HCT116 (cell line): ENCODE results near the gene PDE12. TPM values are rescaled to one million over a fixed set of nuclear protein-coding genes. Genes with fewer than 3 reads are reported as not detected.

Source experiments
- ATAC-seq: fragments of 200-7000 bp; cut with Tn5 transposase; 2 replicates; pipeline ENCODE4 v1.9.1; 2020; ENCODE audit warnings: mild to moderate bottlenecking, moderate library complexity
- BruUV-seq: library from RNA; stranded (reverse); fragments of 400-500 nt; replicated peaks from 2 replicates; lab custom pipeline; 2021; lab: Mats Ljungman, UMichigan
- CTCF ChIA-PET: fragments of 300-600 bp; sonication (Branson Sonifier 250); formaldehyde crosslinking; loops from one replicate; lab custom pipeline; 2021; ENCODE audit warnings: antibody characterized with exemption; lab: Charles Lee
- POLR2A ChIA-PET: fragments of 300-600, 350-600 bp; sonication (Branson Sonifier 250); formaldehyde crosslinking; loops from one replicate; lab custom pipeline; 2021; ENCODE audit warnings: antibody characterized with exemption; lab: Charles Lee
- RAD21 ChIA-PET, 2 experiments: fragments of 300-600 bp; sonication (Branson Sonifier 250); formaldehyde crosslinking; loops; one replicate each; lab custom pipeline; 2023; ENCODE audit warnings: low total read pairs in 2 of 2; ENCODE audit not compliant: uncharacterized antibody in 2 of 2, unreplicated experiment in 2 of 2, low non-redundant PET in 1 of 2; lab: Charles Lee
- DNase-seq: peaks from one replicate; pipeline ENCODE4 v3.0.0-alpha.2; 2010; ENCODE audit warnings: low read depth, low spot score
- H2AFZ ChIP-seq: fragments of 200-600 bp; shearing (Covaris generic), sonication (generic); 2 replicates; pipeline ENCODE4 v1.6.1; 2017; ENCODE audit warnings: low read depth, mixed run types, mixed read lengths, antibody characterized with exemption, low read length; ENCODE audit not compliant: poor library complexity, severe bottlenecking
- H3K27ac ChIP-seq: 2 replicates; pipeline ENCODE4 v1.5.1; 2012; ENCODE audit warnings: low read depth, low read length
- H3K27me3 ChIP-seq: fragments of 200-600 bp; sonication (generic); 2 replicates; pipeline ENCODE4 v1.6.1; 2016; ENCODE audit warnings: mixed run types, low read length, mixed read lengths; ENCODE audit not compliant: insufficient read depth
- H3K36me3 ChIP-seq, 2 experiments: fragments of 200-500 bp in 1 of 2; fragments of 200-600 bp in 1 of 2; sonication (Bioruptor generic) in 1 of 2; sonication (generic) in 1 of 2; 2 replicates each; pipeline versions ENCODE4 v1.5.1 to v1.6.1; 2014 to 2016; ENCODE audit warnings: low read length in 2 of 2, inconsistent platforms in 1 of 2, mixed read lengths in 1 of 2, mixed run types in 1 of 2; ENCODE audit not compliant: insufficient read depth in 2 of 2, control insufficient read depth in 1 of 2
- H3K4me1 ChIP-seq, 2 experiments: fragments of 200-600 bp in 1 of 2; sonication (generic) in 1 of 2; 2 replicates each; pipeline versions ENCODE4 v1.5.1 to v1.6.1; 2012 to 2017; ENCODE audit warnings: low read length in 2 of 2, inconsistent platforms in 1 of 2, mild to moderate bottlenecking in 1 of 2, mixed read lengths in 1 of 2, mixed run types in 1 of 2, moderate library complexity in 1 of 2; ENCODE audit not compliant: insufficient read depth in 2 of 2, control insufficient read depth in 1 of 2
- H3K4me2 ChIP-seq: fragments of 200-600 bp; sonication (generic); 2 replicates; pipeline ENCODE4 v1.6.1; 2017; ENCODE audit warnings: mixed run types, low read length, mixed read lengths
- H3K4me3 ChIP-seq, 2 experiments: fragments of 200-600 bp in 1 of 2; sonication (generic) in 1 of 2; replicated peaks in 1 of 2; 2 replicates each; pipeline ENCODE4 v1.5.1; 2011 to 2016; ENCODE audit warnings: low read length in 2 of 2, control low read depth in 1 of 2, low read depth in 1 of 2, mild to moderate bottlenecking in 1 of 2, mixed read lengths in 1 of 2, mixed run types in 1 of 2
- H3K79me2 ChIP-seq: fragments of 200-600 bp; sonication (generic); 2 replicates; pipeline ENCODE4 v1.6.1; 2017; ENCODE audit warnings: mild to moderate bottlenecking, mixed run types, low read length, moderate library complexity, mixed read lengths; ENCODE audit not compliant: insufficient read depth
- H3K9ac ChIP-seq: fragments of 200-600 bp; sonication (generic); 2 replicates; pipeline ENCODE4 v1.6.1; 2016; ENCODE audit warnings: low read length, mixed read lengths
- H3K9me2 ChIP-seq: fragments of 200-600 bp; sonication (generic), shearing (Covaris generic); 2 replicates; pipeline ENCODE4 v1.6.1; 2017; ENCODE audit warnings: mixed run types, mild to moderate bottlenecking, moderate library complexity; ENCODE audit not compliant: insufficient read depth
- H3K9me3 ChIP-seq, 2 experiments: fragments of 200-500 bp in 1 of 2; fragments of 200-600 bp in 1 of 2; sonication (Bioruptor generic) in 1 of 2; sonication (generic) in 1 of 2; 2 replicates each; pipeline ENCODE4 v1.6.1; 2014 to 2017; ENCODE audit warnings: low read length in 2 of 2, mixed read lengths in 2 of 2, inconsistent platforms in 1 of 2, low read depth in 1 of 2, mild to moderate bottlenecking in 1 of 2, mixed run types in 1 of 2, moderate library complexity in 1 of 2; ENCODE audit not compliant: control insufficient read depth in 1 of 2, insufficient read depth in 1 of 2
- H4K20me1 ChIP-seq: fragments of 200-600 bp; sonication (generic), shearing (Covaris generic); 2 replicates; pipeline ENCODE4 v1.6.1; 2017; ENCODE audit warnings: mixed run types, mild to moderate bottlenecking, moderate library complexity; ENCODE audit not compliant: insufficient read depth
- CEBPB ChIP-seq: IDR thresholded peaks from 2 replicates; pipeline ENCODE4 v1.6.1; 2012; ENCODE audit warnings: low read depth
- ELF1 ChIP-seq: IDR thresholded peaks from 2 replicates; pipeline ENCODE4 v1.6.1; 2012; ENCODE audit warnings: low read depth, borderline replicate concordance
- EZH2 ChIP-seq: fragments of 200-600 bp; sonication (generic); IDR thresholded peaks from 2 replicates; pipeline ENCODE4 v1.6.1; 2017; ENCODE audit warnings: antibody characterized with exemption, mixed run types
- EZH2phosphoT487 ChIP-seq: fragments of 200-600 bp; IDR thresholded peaks from 2 replicates; pipeline ENCODE4 v1.6.1; 2018; ENCODE audit warnings: antibody characterized with exemption, borderline replicate concordance
- FOSL1 ChIP-seq: IDR thresholded peaks from 2 replicates; pipeline ENCODE4 v1.6.1; 2012; ENCODE audit warnings: low read depth
- JUND ChIP-seq: IDR thresholded peaks from 2 replicates; pipeline ENCODE4 v1.6.1; 2012
- SIN3A ChIP-seq: IDR thresholded peaks from 2 replicates; pipeline ENCODE4 v1.6.1; 2012; ENCODE audit warnings: low read depth
- SP1 ChIP-seq: IDR thresholded peaks from 2 replicates; pipeline ENCODE4 v1.6.1; 2012; ENCODE audit warnings: low read depth
- ZFX ChIP-seq: fragments of 450-650 bp; IDR thresholded peaks from 2 replicates; pipeline ENCODE4 v1.6.1; 2017
- intact Hi-C: fragments of 100-400 bp; cut with micrococcal nuclease; formaldehyde crosslinking; loops from 2 replicates; pipeline ENCODE4 v1.10.0; 2022
- total RNA-seq: library from RNA; stranded (reverse); gene quantifications from one replicate; pipeline ENCODE4 v1.2.1, GENCODE V29; 2021; ENCODE audit not compliant: unreplicated experiment
- TF ChIP-seq, protein P1 (sequence below): IDR thresholded peaks from 2 replicates; pipeline ENCODE4 v1.6.1; 2011; ENCODE audit warnings: mild to moderate bottlenecking, low read length, moderate library complexity; ENCODE audit not compliant: insufficient replicate concordance; ENCODE audit errors: extremely low read depth
- TF ChIP-seq, protein P2 (sequence below): IDR thresholded peaks from 2 replicates; pipeline ENCODE4 v1.6.1; 2012
- TF ChIP-seq, protein P3 (sequence below): IDR thresholded peaks from 2 replicates; pipeline ENCODE4 v1.6.1; 2012
- TF ChIP-seq, protein P4 (sequence below): IDR thresholded peaks from 2 replicates; pipeline ENCODE4 v1.6.1; 2012; ENCODE audit warnings: low read depth

The PDE12 gene
- total RNA-seq, 1 experiment from 2014 or later = 28.3 TPM

DNA sequence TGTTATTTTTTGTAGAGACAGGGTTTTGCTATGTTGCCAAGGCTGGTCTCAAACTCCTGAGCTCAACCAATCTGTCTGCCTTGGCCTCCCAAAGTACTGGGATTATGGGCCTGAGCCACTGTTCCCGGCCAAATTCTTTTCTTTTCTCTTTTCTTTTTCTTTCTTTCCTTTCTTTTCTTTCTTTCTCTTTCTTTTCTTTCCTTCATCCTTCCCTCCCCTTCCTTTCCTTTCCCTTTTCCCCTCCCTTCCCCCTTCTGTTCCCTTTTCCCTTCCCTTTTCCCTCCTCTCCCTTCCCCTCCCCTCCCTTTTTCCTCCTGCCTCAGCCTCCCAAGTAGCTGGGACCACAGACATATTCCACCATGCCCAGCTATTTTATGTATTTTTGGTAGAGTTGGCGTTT is 44.1 kb downstream of the PDE12 start:
- Histone ChIP-seq H3K9me3 (no peaks in the 10 kb centered on the region), H2AFZ (no peak overlapping the region), H3K9me2 (no peaks in the 10 kb centered on the region), H3K79me2 (peaks cover 36% of the 10 kb centered on the region), H3K36me3 (0 out of 4 replicates have a peak, but pooled peaks cover 0 to 2% of the 10 kb centered on the region in 2 experiments), H3K4me1 (peaks cover 4 to 16% of the 10 kb centered on the region in 2 experiments; a peak in 3 of 4 replicates), H4K20me1 (0 out of 2 replicates have a peak, but pooled peaks cover 4% of the 10 kb centered on the region), H3K27me3 (no peaks in the 10 kb centered on the region), H3K4me3 (no peak overlapping the region), H3K27ac (no peak overlapping the region), H3K9ac (no peak overlapping the region), H3K4me2 (no peak overlapping the region)
- TF ChIP-seq ZFX (no peak), EZH2 (no peak), FOSL1 (no peak), SP1 (no peak), EZH2phosphoT487 (no peak), ELF1 (no peak), SIN3A (no peak), JUND (no peak), CEBPB (no peak)
- TF ChIP-seq, protein P1, sequence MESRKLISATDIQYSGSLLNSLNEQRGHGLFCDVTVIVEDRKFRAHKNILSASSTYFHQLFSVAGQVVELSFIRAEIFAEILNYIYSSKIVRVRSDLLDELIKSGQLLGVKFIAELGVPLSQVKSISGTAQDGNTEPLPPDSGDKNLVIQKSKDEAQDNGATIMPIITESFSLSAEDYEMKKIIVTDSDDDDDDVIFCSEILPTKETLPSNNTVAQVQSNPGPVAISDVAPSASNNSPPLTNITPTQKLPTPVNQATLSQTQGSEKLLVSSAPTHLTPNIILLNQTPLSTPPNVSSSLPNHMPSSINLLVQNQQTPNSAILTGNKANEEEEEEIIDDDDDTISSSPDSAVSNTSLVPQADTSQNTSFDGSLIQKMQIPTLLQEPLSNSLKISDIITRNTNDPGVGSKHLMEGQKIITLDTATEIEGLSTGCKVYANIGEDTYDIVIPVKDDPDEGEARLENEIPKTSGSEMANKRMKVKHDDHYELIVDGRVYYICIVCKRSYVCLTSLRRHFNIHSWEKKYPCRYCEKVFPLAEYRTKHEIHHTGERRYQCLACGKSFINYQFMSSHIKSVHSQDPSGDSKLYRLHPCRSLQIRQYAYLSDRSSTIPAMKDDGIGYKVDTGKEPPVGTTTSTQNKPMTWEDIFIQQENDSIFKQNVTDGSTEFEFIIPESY = no peak
- TF ChIP-seq, protein P2, sequence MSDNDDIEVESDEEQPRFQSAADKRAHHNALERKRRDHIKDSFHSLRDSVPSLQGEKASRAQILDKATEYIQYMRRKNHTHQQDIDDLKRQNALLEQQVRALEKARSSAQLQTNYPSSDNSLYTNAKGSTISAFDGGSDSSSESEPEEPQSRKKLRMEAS = no peak
- TF ChIP-seq, protein P3, sequence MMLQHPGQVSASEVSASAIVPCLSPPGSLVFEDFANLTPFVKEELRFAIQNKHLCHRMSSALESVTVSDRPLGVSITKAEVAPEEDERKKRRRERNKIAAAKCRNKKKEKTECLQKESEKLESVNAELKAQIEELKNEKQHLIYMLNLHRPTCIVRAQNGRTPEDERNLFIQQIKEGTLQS = no peak
- TF ChIP-seq, protein P4, sequence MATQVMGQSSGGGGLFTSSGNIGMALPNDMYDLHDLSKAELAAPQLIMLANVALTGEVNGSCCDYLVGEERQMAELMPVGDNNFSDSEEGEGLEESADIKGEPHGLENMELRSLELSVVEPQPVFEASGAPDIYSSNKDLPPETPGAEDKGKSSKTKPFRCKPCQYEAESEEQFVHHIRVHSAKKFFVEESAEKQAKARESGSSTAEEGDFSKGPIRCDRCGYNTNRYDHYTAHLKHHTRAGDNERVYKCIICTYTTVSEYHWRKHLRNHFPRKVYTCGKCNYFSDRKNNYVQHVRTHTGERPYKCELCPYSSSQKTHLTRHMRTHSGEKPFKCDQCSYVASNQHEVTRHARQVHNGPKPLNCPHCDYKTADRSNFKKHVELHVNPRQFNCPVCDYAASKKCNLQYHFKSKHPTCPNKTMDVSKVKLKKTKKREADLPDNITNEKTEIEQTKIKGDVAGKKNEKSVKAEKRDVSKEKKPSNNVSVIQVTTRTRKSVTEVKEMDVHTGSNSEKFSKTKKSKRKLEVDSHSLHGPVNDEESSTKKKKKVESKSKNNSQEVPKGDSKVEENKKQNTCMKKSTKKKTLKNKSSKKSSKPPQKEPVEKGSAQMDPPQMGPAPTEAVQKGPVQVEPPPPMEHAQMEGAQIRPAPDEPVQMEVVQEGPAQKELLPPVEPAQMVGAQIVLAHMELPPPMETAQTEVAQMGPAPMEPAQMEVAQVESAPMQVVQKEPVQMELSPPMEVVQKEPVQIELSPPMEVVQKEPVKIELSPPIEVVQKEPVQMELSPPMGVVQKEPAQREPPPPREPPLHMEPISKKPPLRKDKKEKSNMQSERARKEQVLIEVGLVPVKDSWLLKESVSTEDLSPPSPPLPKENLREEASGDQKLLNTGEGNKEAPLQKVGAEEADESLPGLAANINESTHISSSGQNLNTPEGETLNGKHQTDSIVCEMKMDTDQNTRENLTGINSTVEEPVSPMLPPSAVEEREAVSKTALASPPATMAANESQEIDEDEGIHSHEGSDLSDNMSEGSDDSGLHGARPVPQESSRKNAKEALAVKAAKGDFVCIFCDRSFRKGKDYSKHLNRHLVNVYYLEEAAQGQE = no peak
- DNase-seq = no peak
- ATAC-seq = no peak
- ChIA-PET POLR2A (interaction anchor here (0.6 kb wide), 1 partner anchor 117 kb away, joined by 3 read pairs; no protein-coding TSS in a partner anchor), CTCF (no interaction called here), RAD21 (interaction anchor here in 1 of 2 experiments (0.6 kb wide), 1 partner anchor 202 kb away, joined by 6 read pairs; no protein-coding TSS in a partner anchor)
- BruUV-seq = no TSS peak
- intact Hi-C loops = no loop called here
